Kidney epithelial cell (primary cell): Measurements from ENCODE around the gene HDHD3. TPM values are rescaled to one million over a fixed set of nuclear protein-coding genes. Genes with fewer than 3 reads are reported as not detected.

ENCODE experiments used
- DNase-seq: peaks from one replicate; pipeline ENCODE4 v3.0.0-alpha.2; 2010; ENCODE audit warnings: low read depth
- H3K27me3 ChIP-seq: 2 replicates; pipeline ENCODE4 v1.6.0; 2011; ENCODE audit warnings: low read length; ENCODE audit not compliant: control insufficient read depth, insufficient read depth
- H3K36me3 ChIP-seq: 2 replicates; pipeline ENCODE4 v1.5.1; 2011; ENCODE audit warnings: low read length; ENCODE audit not compliant: control insufficient read depth, insufficient read depth
- H3K4me3 ChIP-seq: 2 replicates; pipeline ENCODE4 v1.5.1; 2011; ENCODE audit warnings: low read depth, mild to moderate bottlenecking, control low read depth, low read length
- CTCF ChIP-seq: IDR thresholded peaks from 2 replicates; pipeline ENCODE4 v1.5.1; 2011; ENCODE audit warnings: mild to moderate bottlenecking, moderate library complexity, low read length, control low read depth, inconsistent platforms; ENCODE audit not compliant: insufficient read depth, poor library complexity, severe bottlenecking
- total RNA-seq: library from RNA; depleted of rRNA; stranded (reverse); fragments of >200 nt; gene quantifications from 2 replicates; pipeline ENCODE4 v1.2.3, GENCODE V29; 2015

Gene HDHD3
- total RNA-seq, 1 donor from 2014 or later, result 22.3 TPM

- DNase-seq, result no peak
- Histone ChIP-seq H3K4me3 (no peak overlapping the region), H3K27me3 (peaks cover 26% of the 10 kb centered on the region), H3K36me3 (no peaks in the 10 kb centered on the region)
- no peak for TF ChIP-seq CTCF
These were observed 24.4 kb downstream of the HDHD3 start for GRCh38 chr9:113352411-113352810.

- no peak for DNase-seq
- TF ChIP-seq CTCF, result no peak
- H3K27me3 ChIP-seq, result peaks cover 26% of the 10 kb centered on the region
These were observed 24.8 kb downstream of the HDHD3 start for GRCh38 chr9:113352006-113352405.

GRCh38 chr9:113350937-113351336 is 25.8 kb downstream of the HDHD3 start:
- Histone ChIP-seq H3K36me3 (no peaks in the 10 kb centered on the region), H3K27me3 (peaks cover 26% of the 10 kb centered on the region), H3K4me3 (no peak overlapping the region)
- no peak for TF ChIP-seq CTCF
- DNase-seq, result no peak

More at GRCh38 chr9:113352006-113352405, 24.8 kb downstream of the HDHD3 start:
- H3K36me3 ChIP-seq, result no peaks in the 10 kb centered on the region
- H3K4me3 ChIP-seq, result no peak overlapping the region

GRCh38 chr9:113350107-113350661 is 26.6 kb downstream of the HDHD3 start:
- H3K36me3 ChIP-seq, result no peaks in the 10 kb centered on the region
- peak overlapping the region; percentile 22 for H3K4me3 ChIP-seq
- peaks cover 26% of the 10 kb centered on the region for H3K27me3 ChIP-seq
- no peak for DNase-seq
- no peak for TF ChIP-seq CTCF

GRCh38 chr9:113349445-113350094 is 27.2 kb downstream of the HDHD3 start, which contains the start of gene BSPRY:
Gene BSPRY (plus strand): TSS chr9:113349541. CDS start chr9:113349580, 39 bp downstream.
- Histone ChIP-seq H3K27me3 (peaks cover 26% of the 10 kb centered on the region), H3K36me3 (no peaks in the 10 kb centered on the region), H3K4me3 (peak within 1 kb of the TSS; percentile 22)
- no peak for TF ChIP-seq CTCF
- no peak for DNase-seq
